HEK293T (cell line): Measurements from ENCODE around the gene NGF.
"Not testable (repeated sequence)": the region's sequence is repeated elsewhere in the genome, so short reads cannot be mapped to it uniquely, and the experiment has no call there.

Source experiments
- ARNT ChIP-seq: fragments of 450-650 bp; IDR thresholded peaks from 2 replicates; pipeline ENCODE4 v1.6.1; 2017; ENCODE audit warnings: mild to moderate bottlenecking
- BHLHE40 ChIP-seq: fragments of 450-650 bp; IDR thresholded peaks from 2 replicates; pipeline ENCODE4 v1.6.1; 2016; ENCODE audit warnings: mild to moderate bottlenecking, moderate library complexity, borderline replicate concordance
- ELF4 ChIP-seq: fragments of 450-650 bp; IDR thresholded peaks from 2 replicates; pipeline ENCODE4 v1.6.1; 2017; ENCODE audit warnings: antibody characterized with exemption
- FOXA1 ChIP-seq: fragments of 450-650 bp; IDR thresholded peaks from 2 replicates; pipeline ENCODE4 v1.6.1; 2016; ENCODE audit warnings: mild to moderate bottlenecking
- FOXM1 ChIP-seq: fragments of 450-650 bp; IDR thresholded peaks from 2 replicates; pipeline ENCODE4 v1.6.1; 2017; ENCODE audit warnings: mild to moderate bottlenecking, borderline replicate concordance
- L3MBTL2 ChIP-seq: fragments of 450-650 bp; conservative IDR thresholded peaks from 2 replicates; pipeline ENCODE4 v1.6.1; 2016; ENCODE audit warnings: mild to moderate bottlenecking
- LEF1 ChIP-seq: fragments of 450-650 bp; IDR thresholded peaks from 2 replicates; pipeline ENCODE4 v1.6.1; 2017; ENCODE audit warnings: mild to moderate bottlenecking, borderline replicate concordance
- PKNOX1 ChIP-seq: fragments of 450-650 bp; IDR thresholded peaks from 2 replicates; pipeline ENCODE4 v1.6.1; 2016
- SP1 ChIP-seq: fragments of 450-650 bp; IDR thresholded peaks from 2 replicates; pipeline ENCODE4 v1.6.1; 2017
- SUZ12 ChIP-seq: fragments of 450-650 bp; IDR thresholded peaks from 2 replicates; pipeline ENCODE4 v1.6.1; 2016; ENCODE audit warnings: mild to moderate bottlenecking
- ZNF384 ChIP-seq: fragments of 450-650 bp; IDR thresholded peaks from 2 replicates; pipeline ENCODE4 v1.6.1; 2016

- not testable (repeated sequence) for TF ChIP-seq FOXA1, FOXM1, BHLHE40, ELF4, ARNT, SP1, ZNF384, L3MBTL2, PKNOX1, LEF1, SUZ12
Measured at GRCh38 chr1:115309504-115309903, 28.5 kb downstream of the NGF start.
